Measurements from ENCODE around the gene SERPINE3.

Gene SERPINE3

DNA sequence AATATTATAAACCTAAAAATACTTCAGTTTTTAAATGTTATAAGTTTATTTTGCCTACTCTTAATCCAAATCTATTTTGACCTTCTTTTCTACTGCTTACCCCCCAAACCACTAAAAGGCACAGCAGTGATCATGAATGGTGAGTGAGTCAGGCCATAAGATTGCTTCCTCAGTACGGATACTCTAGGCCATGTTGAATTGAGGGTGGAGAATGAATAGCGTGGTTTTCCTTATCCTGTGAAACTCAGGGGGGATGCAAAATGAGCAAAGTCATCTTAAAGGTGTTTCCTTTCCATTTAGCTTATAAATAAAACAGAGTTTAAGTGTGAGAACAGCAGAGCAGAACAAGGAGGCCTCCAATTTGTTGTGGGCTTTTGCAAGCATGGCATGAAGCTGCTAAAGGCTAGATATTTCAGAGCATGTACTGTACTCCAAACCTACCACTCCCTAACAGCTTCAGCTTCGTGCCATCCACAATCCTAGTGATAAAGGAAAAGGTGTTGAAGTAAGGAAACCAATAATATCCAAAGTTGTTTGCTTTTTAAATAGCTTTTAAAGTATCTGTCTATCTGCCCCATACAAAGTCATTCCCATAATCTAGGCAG, 25.0 kb downstream of the SERPINE3 start:
- no peak for DNase-seq

DNA sequence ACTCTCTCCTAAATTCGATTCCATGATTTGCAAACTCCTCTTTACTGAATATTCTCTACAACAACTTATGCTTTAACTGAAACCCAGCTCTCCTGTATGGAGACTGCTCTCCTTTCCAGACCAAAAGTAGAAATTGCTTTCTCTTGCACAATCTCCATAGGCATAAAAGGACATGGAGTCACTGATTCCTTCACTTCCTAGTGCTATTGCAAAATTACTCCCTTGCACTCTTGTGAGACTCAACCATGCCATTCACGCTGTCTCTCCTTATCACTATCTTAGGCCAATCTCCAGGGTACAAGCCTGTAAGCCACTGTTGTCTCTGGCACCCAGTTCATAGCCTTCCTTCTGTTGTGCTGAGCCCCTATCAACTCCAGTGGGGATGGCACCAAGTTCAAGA, 30.6 kb downstream of the SERPINE3 start:
- DNase-seq: no peak

GRCh38 chr13:51370811-51371210, 31.3 kb downstream of the SERPINE3 start:
- DNase-seq: no peak

DNA sequence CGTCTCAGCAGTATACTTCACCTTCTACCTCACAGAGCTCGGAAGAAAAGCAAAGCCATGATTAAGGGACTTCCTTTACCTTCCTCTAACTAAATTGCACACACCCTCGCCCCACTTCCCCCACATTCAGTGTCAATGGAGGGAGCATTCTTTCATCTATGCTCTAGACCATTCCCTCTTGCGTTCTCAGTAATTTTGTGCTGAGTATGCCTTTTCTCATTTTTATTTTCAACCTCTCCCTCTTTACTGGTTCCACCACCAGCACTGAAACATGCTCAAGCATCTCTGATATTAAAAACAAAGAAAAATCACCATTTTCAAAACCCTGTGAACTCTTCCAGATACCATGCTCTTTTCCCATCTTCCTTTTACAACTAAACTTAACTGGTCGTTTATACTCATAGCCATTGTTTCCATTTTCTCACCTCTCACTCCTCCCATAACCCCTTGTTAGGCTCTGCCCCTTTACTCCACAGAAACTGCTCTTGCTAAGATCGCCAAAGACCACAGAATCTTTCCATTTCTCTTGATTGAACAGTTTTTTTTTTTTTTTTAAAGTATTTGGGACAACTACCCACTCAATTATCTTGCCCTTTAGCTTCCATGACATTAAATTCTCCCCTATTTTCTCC, 32.4 kb downstream of the SERPINE3 start:
- DNase-seq: no peak

DNA sequence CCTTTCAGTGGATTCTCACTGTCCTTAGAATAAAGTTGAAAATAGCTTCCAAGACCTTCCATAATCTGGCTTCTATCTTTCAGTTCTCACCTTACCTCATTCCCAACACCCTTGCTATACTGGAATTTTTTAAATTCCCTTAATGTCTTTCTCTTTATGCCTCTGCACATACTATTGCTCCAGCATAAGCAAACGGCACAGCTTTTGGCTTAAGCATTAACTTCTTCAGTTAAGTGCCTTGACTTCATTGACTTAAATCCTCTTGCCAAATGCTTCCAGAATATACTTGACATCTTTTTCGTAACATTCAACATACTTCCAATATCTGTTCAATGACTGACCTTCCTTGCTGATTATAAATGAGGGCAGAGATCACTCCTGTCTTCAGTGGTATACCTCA, 34.0 kb downstream of the SERPINE3 start:
- DNase-seq: no peak

- no peak for DNase-seq
Observed at GRCh38 chr13:51380269-51380668, 40.8 kb downstream of the SERPINE3 start.

DNA sequence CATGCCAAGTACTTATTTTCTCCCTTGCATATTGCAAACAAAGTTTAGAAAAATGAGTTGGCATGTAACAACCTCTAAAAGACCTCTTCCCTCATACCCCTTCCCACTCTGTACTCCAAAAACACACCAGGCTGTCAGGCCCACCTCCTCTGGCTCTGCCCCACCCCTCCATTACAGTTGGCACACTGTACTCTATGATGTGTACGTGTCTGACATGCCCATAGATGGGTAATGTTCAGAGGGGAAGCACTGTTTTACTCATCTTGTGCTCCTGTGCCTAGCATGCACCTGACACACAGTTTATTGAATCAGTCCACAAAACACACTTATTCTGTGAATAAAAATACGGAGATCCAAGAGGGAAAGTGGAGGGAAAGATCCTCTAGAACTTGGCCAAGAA, 45.6 kb downstream of the SERPINE3 start:
- DNase-seq: no peak

- DNase-seq: no peak
Observed at GRCh38 chr13:51394724-51395123, 55.2 kb downstream of the SERPINE3 start.

DNA sequence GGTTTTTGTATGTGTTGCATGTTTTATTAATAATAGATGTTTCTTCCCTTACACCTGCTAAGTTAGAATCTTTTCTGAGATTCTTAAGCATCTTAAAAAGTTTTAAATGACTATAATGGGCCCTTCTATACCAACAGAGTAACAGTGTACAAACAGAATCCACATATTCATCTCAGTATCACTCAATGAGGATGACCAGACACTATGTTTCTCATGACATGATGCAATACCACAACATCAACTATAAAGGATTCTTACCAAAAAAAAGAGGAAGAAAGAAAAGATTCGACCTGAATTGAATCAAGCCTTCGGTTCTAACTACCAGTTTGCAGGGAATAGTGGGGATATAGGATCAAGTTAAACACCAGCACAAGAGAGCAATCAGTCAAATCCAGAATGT, 56.9 kb downstream of the SERPINE3 start:
- DNase-seq: no peak

DNA sequence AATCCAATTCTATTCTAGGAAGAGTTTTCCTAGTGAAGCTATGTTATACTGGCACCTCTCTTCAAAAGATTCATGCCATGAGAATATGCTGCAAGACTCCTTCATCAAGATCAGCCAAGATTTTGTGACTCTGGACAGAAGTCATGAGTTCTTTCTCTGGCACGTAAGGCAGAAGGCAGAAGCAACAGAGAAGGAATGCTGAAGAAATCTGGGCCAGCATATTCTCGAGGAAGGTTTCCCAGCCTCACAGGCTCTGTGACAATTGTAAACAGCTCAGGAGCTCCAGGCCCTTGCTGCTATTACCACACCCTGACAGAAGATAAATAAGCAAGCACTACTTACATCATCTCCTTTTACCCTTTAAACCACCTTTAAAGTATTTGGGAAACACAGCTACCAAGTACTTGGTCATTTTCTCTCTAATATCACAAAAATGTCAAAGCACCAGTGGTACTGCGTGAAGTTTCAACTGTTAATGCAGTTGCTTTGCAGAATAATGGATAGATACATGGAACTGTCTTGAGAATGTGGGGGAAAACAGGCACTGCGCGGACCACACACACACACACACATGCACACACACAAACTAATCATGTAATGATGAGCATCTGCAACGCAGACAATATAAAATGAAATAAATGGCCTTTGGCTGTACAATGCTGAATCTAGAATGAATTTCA, 57.9 kb downstream of the SERPINE3 start:
- DNase-seq: no peak

DNA sequence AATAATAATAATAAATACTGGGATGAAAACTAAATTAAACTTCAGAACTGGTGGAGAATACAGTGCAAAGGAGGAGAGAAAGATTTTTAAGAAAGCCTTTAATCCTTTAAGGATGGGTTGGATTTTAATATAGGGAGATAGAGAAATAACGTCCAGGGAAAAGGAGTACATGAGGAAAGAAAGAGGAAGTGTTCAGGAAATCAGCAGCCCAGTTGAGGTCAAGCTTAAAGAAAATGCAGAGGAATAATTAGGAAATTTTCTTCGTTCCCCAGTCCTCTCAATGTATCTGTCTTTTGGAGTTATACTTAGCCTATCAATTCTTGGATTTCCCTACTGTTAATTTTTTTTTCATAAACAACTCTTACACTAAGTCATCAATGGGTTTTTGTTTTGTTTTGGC, 65.7 kb downstream of the SERPINE3 start:
- DNase-seq: no peak

GRCh38 chr13:51412431-51412830, 72.9 kb downstream of the SERPINE3 start:
- no peak for DNase-seq
